GM12891 (cell line): ENCODE results near the gene P2RY14.

Experiments
- PAX5 ChIP-seq: IDR thresholded peaks from 2 replicates; pipeline ENCODE4 v1.6.1; 2011; ENCODE audit warnings: low read length, moderate library complexity, mild to moderate bottlenecking; ENCODE audit not compliant: insufficient read depth, severe bottlenecking
- POLR2A ChIP-seq: IDR thresholded peaks from 2 replicates; pipeline ENCODE4 v1.6.1; 2011; ENCODE audit warnings: low read depth, low read length, control low read depth
- POLR2AphosphoS5 ChIP-seq: IDR thresholded peaks from 2 replicates; pipeline ENCODE4 v1.6.1; 2011; ENCODE audit warnings: low read depth, low read length, control low read depth
- SPI1 ChIP-seq: IDR thresholded peaks from 2 replicates; pipeline ENCODE4 v1.6.1; 2011; ENCODE audit warnings: low read depth, low read length, control low read depth
- TAF1 ChIP-seq: IDR thresholded peaks from 2 replicates; pipeline ENCODE4 v1.6.1; 2011; ENCODE audit warnings: low read depth, low read length, control low read depth

- no peak for TF ChIP-seq TAF1
- no peak for TF ChIP-seq POLR2A
- no peak for TF ChIP-seq POLR2AphosphoS5
- TF ChIP-seq SPI1: no peak
- no peak for TF ChIP-seq PAX5
Observed at GRCh38 chr3:151192545-151192944, 85.8 kb downstream of the P2RY14 start.
